Stimulated activated CD4-positive, alpha-beta T cell treated with anti-CD3 and anti-CD28 coated beads, Interleukin-15, amount 100 ng/mL, for 48 hours (primary cell): ENCODE results near the gene CEMIP.

Experiments used
- DNase-seq, 2 donors: peaks; one replicate each; pipeline ENCODE4 v3.0.0-alpha.2; 2020; ENCODE audit warnings: low read depth in 2 of 2

CEMIP gene

GRCh38 chr15:80850941-80851451, 71.8 kb downstream of the CEMIP start:
- DNase-seq = no peak

- DNase-seq = no peak
These were observed 73.5 kb downstream of the CEMIP start for GRCh38 chr15:80852676-80853075.

DNA sequence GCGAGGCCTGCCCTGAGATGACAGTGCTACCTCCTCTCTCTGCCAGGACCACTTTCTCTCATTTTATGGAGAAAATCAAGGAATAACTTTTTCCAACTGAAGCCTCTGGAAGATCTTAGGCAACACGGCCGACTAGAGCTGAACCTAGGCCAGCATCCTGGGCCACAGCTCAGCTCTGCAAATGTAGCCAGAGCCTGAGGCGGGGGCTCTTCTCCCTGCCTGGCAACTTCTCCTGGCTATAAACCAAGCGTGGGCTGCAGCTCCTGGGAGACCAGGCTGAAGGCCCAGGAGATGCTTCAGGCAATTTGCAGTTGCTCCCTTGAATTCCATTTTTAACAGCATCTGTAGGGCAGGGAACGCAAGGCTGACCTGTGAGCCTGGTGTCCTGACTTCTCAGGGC, 74.9 kb downstream of the CEMIP start:
- no peak for DNase-seq

DNA sequence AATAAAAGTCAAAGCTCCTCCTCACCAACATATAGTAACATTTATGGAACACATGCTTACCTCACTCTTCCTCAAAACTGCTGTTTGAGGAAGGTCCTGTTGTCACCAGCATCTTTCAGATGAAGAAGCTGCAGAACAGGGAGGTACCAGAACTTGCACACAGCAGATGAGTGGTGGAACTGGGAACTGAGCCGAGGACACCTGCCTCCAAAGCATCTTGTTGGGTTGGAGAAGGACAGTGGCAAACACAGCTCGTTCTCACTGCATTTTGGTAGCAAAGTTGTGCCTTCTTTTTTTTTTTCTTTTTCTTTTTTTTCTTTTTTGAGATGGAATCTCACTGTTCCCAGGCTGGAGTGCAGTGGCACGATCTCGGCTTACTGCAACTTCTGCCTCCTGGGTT, 76.0 kb downstream of the CEMIP start:
- DNase-seq = no peak

DNA sequence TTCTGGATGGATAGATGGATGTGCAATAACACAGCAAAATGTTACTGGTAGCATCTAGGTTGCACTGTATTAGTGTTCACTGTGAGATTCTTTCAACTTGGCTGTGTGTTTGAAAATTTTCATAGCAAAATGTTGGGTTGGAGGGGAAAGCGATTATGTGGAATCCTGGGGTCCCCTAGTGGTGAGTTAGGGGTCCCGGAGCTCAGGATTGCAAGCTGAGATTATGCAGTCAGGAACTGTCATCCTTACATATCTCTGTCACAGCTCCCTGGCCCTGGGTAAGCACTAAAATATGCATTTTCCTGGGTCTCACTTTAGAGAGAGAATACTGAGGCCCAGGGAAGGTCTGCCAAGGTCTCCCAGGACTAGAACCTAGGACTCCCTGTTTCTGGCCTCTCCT, 77.2 kb downstream of the CEMIP start:
- no peak for DNase-seq

- DNase-seq = no peak
These were observed 77.7 kb downstream of the CEMIP start for GRCh38 chr15:80856809-80857377.

- DNase-seq = no peak
These were observed 82.6 kb downstream of the CEMIP start for GRCh38 chr15:80861731-80862170.

DNA sequence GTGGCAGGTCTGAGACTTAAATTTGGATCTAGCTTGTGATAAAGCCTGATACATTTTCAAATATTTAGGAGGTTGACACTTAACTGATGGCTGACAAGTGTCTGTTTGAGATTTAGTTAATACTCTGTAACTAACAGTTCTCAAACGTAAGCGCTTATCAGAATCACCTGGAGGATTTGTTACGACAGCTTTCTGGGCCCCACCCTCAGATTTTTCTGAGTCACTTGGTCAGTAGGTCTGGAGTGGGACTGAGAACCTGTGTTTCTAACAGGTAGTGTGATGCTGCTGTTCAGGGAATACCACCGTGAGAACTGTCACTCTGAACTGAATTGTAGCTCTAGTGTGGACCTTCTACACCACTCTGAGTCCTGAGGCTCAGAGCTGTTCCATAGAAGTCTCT, 85.5 kb downstream of the CEMIP start:
- DNase-seq = no peak

GRCh38 chr15:80866936-80867335, 87.8 kb downstream of the CEMIP start:
- no peak for DNase-seq

DNA sequence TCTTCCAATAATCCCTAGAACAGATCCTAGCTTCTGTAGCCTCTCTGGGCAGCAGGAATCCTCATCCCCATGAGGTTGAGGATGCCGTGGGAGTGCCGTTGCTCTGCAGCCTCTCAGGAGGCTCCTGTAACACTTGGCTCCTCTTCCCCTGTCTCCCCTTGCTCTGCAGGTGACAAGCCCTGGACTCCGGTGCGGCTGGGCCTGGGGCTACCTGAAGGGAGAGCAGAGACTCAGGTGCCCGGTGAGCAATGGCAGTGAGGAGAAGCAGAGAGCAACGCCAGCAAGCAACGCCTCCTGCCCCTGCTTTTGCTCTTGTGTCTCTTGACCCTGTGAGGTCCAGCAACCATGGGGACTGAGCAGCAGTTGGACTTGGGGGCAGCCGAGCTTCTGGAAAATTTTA, 91.2 kb downstream of the CEMIP start:
- DNase-seq = no peak

GRCh38 chr15:80870893-80871292, 91.7 kb downstream of the CEMIP start:
- DNase-seq = no peak

DNA sequence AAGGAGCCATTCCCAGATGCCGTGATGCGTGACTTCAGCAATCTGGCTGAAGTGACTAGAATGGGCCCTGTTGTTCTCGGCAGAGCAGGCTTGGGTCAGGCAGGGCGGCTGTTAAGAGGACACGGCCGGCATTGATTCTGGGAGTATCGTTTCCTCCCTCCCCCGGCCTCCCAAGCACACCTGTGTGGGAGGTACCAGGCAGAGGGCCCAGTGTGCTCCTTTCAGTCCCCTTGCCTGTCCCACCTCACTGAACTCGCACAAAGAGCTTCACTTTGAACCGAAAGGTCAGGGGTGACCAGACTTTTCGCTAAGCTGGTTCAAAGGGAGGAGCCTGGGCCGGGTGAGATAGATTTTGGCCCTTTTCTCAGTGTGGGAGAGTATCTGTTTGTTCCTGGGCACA, 92.7 kb downstream of the CEMIP start:
- DNase-seq = no peak

GRCh38 chr15:80873366-80873952, 94.3 kb downstream of the CEMIP start:
- no peak for DNase-seq

- DNase-seq = no peak
These were observed 96.6 kb downstream of the CEMIP start for GRCh38 chr15:80875568-80876347.

GRCh38 chr15:80876348-80876674, 97.1 kb downstream of the CEMIP start:
- no peak for DNase-seq

DNA sequence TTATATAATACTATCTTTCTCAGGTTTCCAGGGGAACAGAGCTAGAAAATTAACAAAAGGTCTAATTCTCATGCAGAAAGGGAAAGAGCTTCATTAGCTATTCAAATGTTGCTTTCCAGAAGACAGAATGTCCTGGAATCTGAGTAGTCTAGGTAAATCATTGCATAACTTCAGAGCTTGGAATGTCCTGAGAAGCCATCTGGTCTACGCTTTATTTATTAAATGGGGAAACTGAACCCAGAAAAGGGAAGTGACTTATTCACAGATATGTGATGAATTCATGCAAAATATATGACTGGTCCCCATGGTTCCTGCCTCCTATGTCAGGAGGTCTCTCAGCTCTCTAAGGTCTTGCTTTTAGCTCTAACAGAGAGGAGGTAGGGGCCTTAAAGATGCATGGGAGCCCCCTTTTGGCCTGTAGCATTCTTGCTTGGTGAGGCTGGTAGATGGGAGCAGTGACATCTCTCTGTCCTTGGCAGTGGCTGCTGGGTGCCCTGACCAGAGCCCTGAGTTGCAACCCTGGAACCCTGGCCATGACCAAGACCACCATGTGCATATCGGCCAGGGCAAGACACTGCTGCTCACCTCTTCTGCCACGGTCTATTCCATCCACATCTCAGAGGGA, 99.2 kb downstream of the CEMIP start:
- DNase-seq = no peak

DNA sequence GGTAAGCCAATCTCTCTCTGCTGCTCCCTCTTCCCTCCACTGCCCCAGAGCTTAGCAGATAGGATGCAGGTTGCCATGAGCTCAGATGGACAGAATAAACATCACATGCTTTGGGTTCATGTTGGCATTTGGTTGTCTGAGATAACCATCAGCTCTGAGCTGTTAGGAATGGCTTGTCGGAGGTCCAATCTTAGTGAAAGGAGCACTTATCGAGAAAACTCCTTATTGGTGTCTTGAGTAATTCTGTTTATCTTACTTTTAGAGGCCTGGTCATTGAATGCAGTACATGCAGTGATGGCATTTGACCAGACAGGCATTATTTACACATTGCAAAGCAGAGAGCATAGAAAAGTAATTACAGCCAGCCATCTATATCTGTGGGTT, 99.7 kb downstream of the CEMIP start:
- DNase-seq = no peak

DNA sequence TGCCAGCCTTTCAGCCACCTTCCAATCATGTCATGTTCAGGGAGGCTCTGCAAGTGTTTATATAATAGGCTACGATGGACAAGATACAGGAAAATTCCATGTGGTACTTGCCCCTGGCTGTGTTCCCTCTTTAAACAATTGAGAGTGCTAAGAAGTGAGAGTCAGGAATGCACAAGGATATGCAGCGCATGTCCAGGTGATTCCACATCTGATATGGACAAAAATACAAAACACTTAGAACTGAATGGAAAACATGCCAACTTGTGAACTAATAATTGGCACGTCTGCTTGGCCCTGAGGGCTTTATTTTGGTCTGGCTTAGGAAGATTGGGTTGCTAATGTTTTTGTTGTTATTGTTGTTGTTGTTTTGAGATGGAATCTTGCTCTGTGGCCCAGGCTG, 100.9 kb downstream of the CEMIP start:
- no peak for DNase-seq

DNA sequence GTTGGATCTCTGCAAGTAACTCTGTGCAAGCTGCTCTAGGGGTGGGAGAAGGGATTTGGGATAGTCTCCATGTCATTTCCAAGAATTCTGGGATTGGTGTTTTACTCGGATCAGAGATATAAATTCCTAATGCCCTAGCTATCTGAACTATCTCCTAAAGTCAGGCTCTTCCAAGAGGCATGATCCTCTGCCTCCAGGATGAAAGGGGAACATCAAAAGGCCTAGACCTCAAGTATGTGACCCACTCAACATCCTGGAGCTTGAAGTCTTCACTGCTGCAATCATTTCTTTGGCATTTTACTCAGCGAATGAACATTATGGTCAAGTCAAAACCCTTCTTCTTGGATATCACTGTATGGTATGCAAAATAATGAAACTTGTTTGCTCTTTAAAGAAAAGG, 104.5 kb downstream of the CEMIP start:
- no peak for DNase-seq

DNA sequence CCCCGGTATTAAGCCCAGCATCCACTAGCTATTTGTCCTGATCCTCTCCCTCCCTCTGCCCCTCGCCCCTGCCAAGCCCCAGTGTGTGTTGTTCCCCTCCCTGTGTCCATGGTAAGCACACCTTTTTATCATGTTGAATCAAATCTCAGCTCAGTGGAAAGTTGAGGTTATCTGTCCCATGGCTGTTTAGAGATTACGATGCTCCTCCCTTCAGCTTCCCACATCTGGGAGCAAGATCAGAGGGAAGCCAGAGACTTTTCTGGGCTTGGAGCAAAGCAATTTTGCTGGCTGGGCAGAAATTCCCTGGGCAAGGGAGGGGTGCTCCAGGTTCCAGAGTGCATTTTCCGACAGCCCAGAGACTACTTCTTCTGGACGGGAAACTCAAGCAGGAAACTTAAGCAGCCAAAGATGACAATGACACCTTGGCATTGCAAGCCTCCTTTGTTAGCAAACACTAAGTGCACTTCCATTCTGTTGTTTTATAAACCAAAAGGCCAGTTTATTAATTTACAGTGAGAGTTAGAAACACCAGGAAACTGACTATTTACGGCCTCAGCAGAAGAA, 105.9 kb downstream of the CEMIP start:
- DNase-seq = no peak

DNA sequence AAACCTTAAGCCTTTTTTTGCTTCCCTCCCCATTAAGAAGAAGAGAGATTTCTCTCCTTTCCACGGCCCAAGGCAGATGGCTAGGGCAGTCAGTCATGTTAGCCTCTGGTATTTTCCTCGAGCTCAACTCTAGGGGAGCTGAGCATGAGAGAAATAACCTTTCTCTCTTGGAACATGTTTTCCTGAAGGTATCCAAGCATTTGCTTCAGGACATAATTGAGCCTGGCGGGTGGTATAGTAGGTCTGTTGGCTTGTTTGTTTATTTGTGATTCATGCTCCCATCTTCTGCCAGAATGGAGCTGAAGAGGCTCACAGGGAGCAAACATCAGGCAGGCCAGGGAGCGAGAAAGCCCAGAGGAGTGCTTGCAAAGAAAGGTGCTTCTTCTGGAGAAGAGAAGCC, 108.0 kb downstream of the CEMIP start:
- no peak for DNase-seq

DNA sequence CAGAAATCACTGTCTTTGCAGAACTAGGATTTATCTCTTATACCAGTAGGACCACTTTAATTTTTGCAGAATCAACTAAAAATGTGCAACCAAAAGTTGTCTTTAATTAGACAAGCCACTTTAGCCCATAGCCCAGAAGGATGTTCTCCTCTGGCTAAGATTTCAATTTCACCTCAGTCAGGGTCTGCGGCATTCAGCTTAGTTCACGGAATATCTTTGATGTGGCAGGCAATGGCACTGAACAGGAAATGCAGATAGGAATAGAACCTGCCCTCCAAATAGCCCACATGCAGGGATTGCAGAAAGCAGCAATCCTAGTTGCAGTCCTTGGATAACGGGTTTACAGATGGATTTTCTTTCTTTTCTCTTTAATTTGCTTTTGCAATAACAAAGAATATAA, 109.7 kb downstream of the CEMIP start:
- no peak for DNase-seq
